H9 (cell line): ENCODE measurements around the gene NCAN. TPM values are rescaled to one million over a fixed set of nuclear protein-coding genes. Genes with fewer than 3 reads are reported as not detected.
A peak's percentile ranks its signal among the peaks of the same experiment; 100 is the strongest.

Experiments used
- DNase-seq: peaks from one replicate; pipeline ENCODE4 v3.0.0-alpha.2; 2017
- H2AFZ ChIP-seq: one replicate; pipeline ENCODE4 v1.6.1; 2013; ENCODE audit warnings: mild to moderate bottlenecking, low read length, control low read depth, moderate library complexity
- H2AK5ac ChIP-seq: 2 replicates; pipeline ENCODE4 v1.6.1; 2013; ENCODE audit warnings: low read length, control low read depth, mixed read lengths; ENCODE audit not compliant: insufficient read length
- H2BK120ac ChIP-seq: one replicate; pipeline ENCODE4 v1.6.1; 2013; ENCODE audit warnings: low read depth, mild to moderate bottlenecking, low read length, control low read depth, inconsistent platforms; ENCODE audit not compliant: poor library complexity, severe bottlenecking
- H2BK12ac ChIP-seq: 2 replicates; pipeline ENCODE4 v1.6.1; 2013; ENCODE audit warnings: low read length, control low read depth, mixed read lengths, low read depth; ENCODE audit not compliant: insufficient read length
- H2BK15ac ChIP-seq: 2 replicates; pipeline ENCODE4 v1.6.1; 2013; ENCODE audit warnings: low read depth, low read length, control low read depth
- H2BK20ac ChIP-seq: one replicate; pipeline ENCODE4 v1.6.1; 2013; ENCODE audit warnings: low read depth, mild to moderate bottlenecking, low read length, control low read depth, inconsistent platforms; ENCODE audit not compliant: poor library complexity, severe bottlenecking
- H2BK5ac ChIP-seq: 2 replicates; pipeline ENCODE4 v1.6.1; 2013; ENCODE audit warnings: low read length, control low read depth, mixed read lengths; ENCODE audit not compliant: insufficient read length
- H3K14ac ChIP-seq: 2 replicates; pipeline ENCODE4 v1.6.1; 2013; ENCODE audit warnings: low read length, control low read depth; ENCODE audit not compliant: insufficient read depth
- H3K18ac ChIP-seq: 2 replicates; pipeline ENCODE4 v1.6.1; 2013; ENCODE audit warnings: low read depth, mild to moderate bottlenecking, mixed read lengths, low read length, control low read depth; ENCODE audit not compliant: insufficient read length
- H3K23ac ChIP-seq: 2 replicates; pipeline ENCODE4 v1.6.1; 2013; ENCODE audit warnings: low read length, control low read depth, mixed read lengths, low read depth; ENCODE audit not compliant: insufficient read length
- H3K23me2 ChIP-seq: 2 replicates; pipeline ENCODE4 v1.6.1; 2013; ENCODE audit warnings: low read depth, mild to moderate bottlenecking, mixed read lengths, low read length, control low read depth; ENCODE audit not compliant: insufficient read length, poor library complexity, severe bottlenecking
- H3K27ac ChIP-seq: 2 replicates; pipeline ENCODE4 v1.5.1; 2013; ENCODE audit warnings: low read length, control low read depth, mixed read lengths, low read depth; ENCODE audit not compliant: insufficient read length
- H3K27me3 ChIP-seq: 2 replicates; pipeline ENCODE4 v1.6.1; 2013; ENCODE audit warnings: low read length, control low read depth, inconsistent platforms; ENCODE audit not compliant: insufficient read depth
- H3K4ac ChIP-seq: 2 replicates; pipeline ENCODE4 v1.6.1; 2013; ENCODE audit warnings: low read depth, mild to moderate bottlenecking, control low read depth, inconsistent platforms, low read length, moderate library complexity
- H3K4me1 ChIP-seq: 2 replicates; pipeline ENCODE4 v1.6.1; 2013; ENCODE audit warnings: low read length, control low read depth, inconsistent platforms; ENCODE audit not compliant: insufficient read depth
- H3K4me2 ChIP-seq: 2 replicates; pipeline ENCODE4 v1.6.1; 2013; ENCODE audit warnings: low read length, control low read depth, mixed read lengths; ENCODE audit not compliant: insufficient read length, insufficient read depth
- H3K56ac ChIP-seq: 2 replicates; pipeline ENCODE4 v1.6.1; 2013; ENCODE audit warnings: low read depth, mild to moderate bottlenecking, mixed read lengths, low read length, control low read depth; ENCODE audit not compliant: insufficient read length
- H3K79me1 ChIP-seq: 2 replicates; pipeline ENCODE4 v1.6.1; 2013; ENCODE audit warnings: low read depth, mild to moderate bottlenecking, moderate library complexity, low read length, control low read depth, inconsistent platforms; ENCODE audit not compliant: insufficient read depth, poor library complexity, severe bottlenecking
- H3K79me2 ChIP-seq: 2 replicates; pipeline ENCODE4 v1.6.1; 2013; ENCODE audit warnings: low read length, control low read depth, inconsistent platforms; ENCODE audit not compliant: insufficient read depth
- H3K9ac ChIP-seq: 2 replicates; pipeline ENCODE4 v1.6.1; 2013; ENCODE audit warnings: low read length, control low read depth, mixed read lengths; ENCODE audit not compliant: insufficient read length; ENCODE audit errors: extremely low read depth
- H3K9me3 ChIP-seq: one replicate; pipeline ENCODE4 v1.6.1; 2013; ENCODE audit warnings: low read depth, low read length, inconsistent platforms; ENCODE audit not compliant: control insufficient read depth
- H3T11ph ChIP-seq: one replicate; pipeline ENCODE4 v1.6.1; 2013; ENCODE audit warnings: mild to moderate bottlenecking, low read length, control low read depth, inconsistent platforms
- H4K20me1 ChIP-seq: one replicate; pipeline ENCODE4 v1.6.1; 2013; ENCODE audit not compliant: control insufficient read depth, insufficient read length, insufficient read depth
- H4K5ac ChIP-seq: 2 replicates; pipeline ENCODE4 v1.6.1; 2013; ENCODE audit warnings: low read depth, mild to moderate bottlenecking, mixed read lengths, low read length, control low read depth; ENCODE audit not compliant: insufficient read length
- H4K8ac ChIP-seq: replicated peaks from 2 replicates; pipeline ENCODE4 v1.6.1; 2013; ENCODE audit warnings: low read length, control low read depth, mixed read lengths, low read depth; ENCODE audit not compliant: insufficient read length
- H4K91ac ChIP-seq: 2 replicates; pipeline ENCODE4 v1.6.1; 2013; ENCODE audit warnings: low read depth, mild to moderate bottlenecking, moderate library complexity, mixed read lengths, low read length, control low read depth; ENCODE audit not compliant: insufficient read length
- H3K27ac Mint-ChIP-seq, 3 experiments: 2 replicates in 2 of 3; 3 replicates in 1 of 3; pipeline ENCODE4 v1.8.0; 2020 to 2021; ENCODE audit warnings: mixed read lengths in 3 of 3, mild to moderate bottlenecking in 1 of 3, moderate library complexity in 1 of 3
- H3K27me3 Mint-ChIP-seq: 2 replicates; pipeline ENCODE4 v1.8.0; 2021; ENCODE audit warnings: low read depth, mild to moderate bottlenecking, moderate library complexity, mixed read lengths
- H3K36me3 Mint-ChIP-seq, 3 experiments: 2 replicates in 2 of 3; 3 replicates in 1 of 3; pipeline ENCODE4 v1.8.0; 2020 to 2021; ENCODE audit warnings: low read depth in 3 of 3, mixed read lengths in 3 of 3; ENCODE audit not compliant: insufficient read depth in 1 of 3
- H3K4me1 Mint-ChIP-seq, 2 experiments: 2 replicates each; pipeline ENCODE4 v1.8.0; 2020; ENCODE audit warnings: mixed read lengths in 2 of 2
- H3K4me3 Mint-ChIP-seq, 2 experiments: 2 replicates in 1 of 2; 3 replicates in 1 of 2; pipeline ENCODE4 v1.8.0; 2020 to 2021; ENCODE audit warnings: mild to moderate bottlenecking in 2 of 2, mixed read lengths in 2 of 2, moderate library complexity in 1 of 2
- H3K9me3 Mint-ChIP-seq, 2 experiments: 2 replicates in 1 of 2; 3 replicates in 1 of 2; pipeline ENCODE4 v1.8.0; 2020; ENCODE audit warnings: mild to moderate bottlenecking in 2 of 2, mixed read lengths in 2 of 2, moderate library complexity in 1 of 2
- WGBS: extraction: QIAGEN DNeasy Blood & Tissue Kit; methylation state at CpG from one replicate; pipeline ENCODE4 v1.1.7; 2013; ENCODE audit warnings: missing lambda C conversion rate, low lambda C conversion rate, mixed read lengths; ENCODE audit not compliant: insufficient read length; ENCODE audit errors: extremely low coverage; 5-methylcytosine and 5-hydroxymethylcytosine counted together
- total RNA-seq: library from RNA; stranded (reverse); gene quantifications from 2 replicates; pipeline ENCODE4 v1.2.1, GENCODE V29; 2021
- TF ChIP-seq, protein P1 (sequence below): fragments of 200-600 bp; sonication (generic); conservative IDR thresholded peaks from 3 replicates; pipeline ENCODE4 v1.8.0; 2021; ENCODE audit warnings: antibody characterized with exemption, mild to moderate bottlenecking

NCAN gene
- total RNA-seq, 1 experiment from 2014 or later: 1.6 TPM

DNA sequence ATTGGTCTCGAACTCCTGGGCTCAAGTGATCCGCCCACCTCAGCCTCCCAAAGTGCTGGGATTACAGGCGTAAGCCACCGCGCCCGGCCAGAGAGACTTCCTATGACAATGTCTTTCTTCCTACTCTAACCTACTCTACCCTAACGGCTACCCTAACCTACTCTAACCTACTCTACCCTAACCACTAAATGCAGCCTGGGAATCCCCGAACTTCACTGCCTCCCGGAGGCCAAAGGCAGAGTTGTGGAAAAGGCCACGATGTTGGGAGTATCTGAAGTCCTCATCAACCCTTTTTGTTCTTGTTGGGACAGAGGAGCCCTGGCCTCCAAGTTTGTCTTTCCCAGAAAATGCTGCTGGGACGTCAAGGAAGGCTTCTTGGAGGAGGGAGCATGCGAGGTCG, 7.6 kb upstream of the NCAN start:
- Histone ChIP-seq H3K9ac (no peak overlapping the region), H4K5ac (no peak overlapping the region), H3K79me2 (no peaks in the 10 kb centered on the region), H4K8ac (no peak overlapping the region), H3K14ac (no peak overlapping the region), H3K23me2 (peaks cover 7% of the 10 kb centered on the region), H3K56ac (no peak overlapping the region), H2BK5ac (no peak overlapping the region), H3K9me3 (no peaks in the 10 kb centered on the region), H3K27me3 (peaks cover 21% of the 10 kb centered on the region; the same call in 1 of the 2 replicates), H3K27ac (no peak overlapping the region), H3K4me2 (no peak overlapping the region), H4K20me1 (no peaks in the 10 kb centered on the region), H3K79me1 (no peaks in the 10 kb centered on the region), H2BK15ac (no peak overlapping the region), H2BK12ac (no peak overlapping the region), H4K91ac (no peak overlapping the region), H3K4ac (no peak overlapping the region), H2AFZ (no peak overlapping the region), H3K23ac (no peak overlapping the region), H2AK5ac (no peak overlapping the region), H3K4me1 (no peaks in the 10 kb centered on the region), H3K18ac (no peak overlapping the region), H2BK120ac (no peak overlapping the region), H2BK20ac (no peak overlapping the region), H3T11ph (no peak overlapping the region)
- no CpG with 5 or more reads among the region's 13 CpGs for WGBS
- Mint-ChIP-seq H3K27me3 (peaks cover 62% of the 10 kb centered on the region), H3K4me3 (peak overlapping the region in 1 of 2 experiments; percentile 92; a peak in 3 of 5 replicates), H3K27ac (no peak overlapping the region; a peak in 1 of 7 replicates), H3K4me1 (peaks cover 14 to 25% of the 10 kb centered on the region in 2 experiments), H3K36me3 (peaks cover 0 to 23% (median 18%) of the 10 kb centered on the region in 3 experiments), H3K9me3 (peaks cover 0 to 9% of the 10 kb centered on the region in 2 experiments; a peak in 3 of 5 replicates)
- TF ChIP-seq, protein P1, sequence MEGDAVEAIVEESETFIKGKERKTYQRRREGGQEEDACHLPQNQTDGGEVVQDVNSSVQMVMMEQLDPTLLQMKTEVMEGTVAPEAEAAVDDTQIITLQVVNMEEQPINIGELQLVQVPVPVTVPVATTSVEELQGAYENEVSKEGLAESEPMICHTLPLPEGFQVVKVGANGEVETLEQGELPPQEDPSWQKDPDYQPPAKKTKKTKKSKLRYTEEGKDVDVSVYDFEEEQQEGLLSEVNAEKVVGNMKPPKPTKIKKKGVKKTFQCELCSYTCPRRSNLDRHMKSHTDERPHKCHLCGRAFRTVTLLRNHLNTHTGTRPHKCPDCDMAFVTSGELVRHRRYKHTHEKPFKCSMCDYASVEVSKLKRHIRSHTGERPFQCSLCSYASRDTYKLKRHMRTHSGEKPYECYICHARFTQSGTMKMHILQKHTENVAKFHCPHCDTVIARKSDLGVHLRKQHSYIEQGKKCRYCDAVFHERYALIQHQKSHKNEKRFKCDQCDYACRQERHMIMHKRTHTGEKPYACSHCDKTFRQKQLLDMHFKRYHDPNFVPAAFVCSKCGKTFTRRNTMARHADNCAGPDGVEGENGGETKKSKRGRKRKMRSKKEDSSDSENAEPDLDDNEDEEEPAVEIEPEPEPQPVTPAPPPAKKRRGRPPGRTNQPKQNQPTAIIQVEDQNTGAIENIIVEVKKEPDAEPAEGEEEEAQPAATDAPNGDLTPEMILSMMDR: no peak; the same call in 2 of the 3 replicates
- DNase-seq: peak; percentile 50
